ENCODE results near the gene NSMCE4A. TPM values are rescaled to one million over a fixed set of nuclear protein-coding genes. Genes with fewer than 3 reads are reported as not detected.
A peak's percentile ranks its signal among the peaks of the same experiment; 100 is the strongest.
"Not testable (repeated sequence)": the region's sequence is repeated elsewhere in the genome, so short reads cannot be mapped to it uniquely, and the experiment has no call there.

NSMCE4A gene
- 10 to 100 TPM; 10.7 to 17.7 (median 14.6) TPM for total RNA-seq
- polyA plus RNA-seq = 10 to 100 TPM; 11.9 to 41.9 (median 21.2) TPM
- long read RNA-seq, donor 1, transcript NSMCE4A-202 (11 exons, 1,394 nt) = major isoform, 7 of 17 reads
- long read RNA-seq, donor 1, partial matches to known transcripts = 1 of 17 reads
- long read RNA-seq, donor 1, other reads (novel, unspliced or antisense) = 8 of 17 reads
- long read RNA-seq, donor 2, transcript NSMCE4A-202 (11 exons, 1,394 nt) = major isoform, 14 of 34 reads
- long read RNA-seq, donor 2, partial matches to known transcripts = 7 of 34 reads
- long read RNA-seq, donor 2, other reads (novel, unspliced or antisense) = 13 of 34 reads

- no peaks in the 10 kb centered on the region for H3K9me3 ChIP-seq
- H3K4me1 ChIP-seq = peaks cover 14% of the 10 kb centered on the region
- H3K27me3 ChIP-seq (ENCODE audit: insufficient read depth in 3 of 3, low read length in 2 of 3) = no peaks in the 10 kb centered on the region
- peak; percentile 84 to 93 for DNase-seq
- intact Hi-C loops (cut with DNase I) = loop anchor here (2.0 to 10.0 kb wide), 4 partner anchors 46 to 140 kb away; partner anchors contain the start of gene ATE1 (in 2 of the 2)
- peak; percentile 89 to 94 (median 90) for ATAC-seq
- peaks cover 3 to 29% of the 10 kb centered on the region in 2 donors for H3K36me3 ChIP-seq (ENCODE audit: insufficient read depth in 1 of 2, low read depth in 1 of 2)
- TF ChIP-seq CTCF (IDR thresholded peaks at IDR 0.05) = no peak
- peak within 1 kb of the TSS; percentile 89 for H3K27ac ChIP-seq
- WGBS, 3 donors = 0 to 1% (median 0%) methylated on average over 67 to 101 of the region's 101 CpGs
- H3K4me3 ChIP-seq = peak within 1 kb of the TSS; percentile 75
These were observed at the start of gene NSMCE4A for GRCh38 chr10:121974535-121975294. NSMCE4A (minus strand) TSS chr10:121975217; CDS start chr10:121975165, 52 bp downstream.

GRCh38 chr10:122023257-122023656 is 48.2 kb upstream of the NSMCE4A start:
- DNase-seq; intact Hi-C loops (cut with DNase I); ATAC-seq; H3K4me3 ChIP-seq; H3K9me3 ChIP-seq; H3K27me3 ChIP-seq (ENCODE audit: insufficient read depth in 3 of 3, low read length in 2 of 3): not testable (repeated sequence)
- peaks cover 0 to 37% of the 10 kb centered on the region in 2 donors for H3K36me3 ChIP-seq (ENCODE audit: insufficient read depth in 1 of 2, low read depth in 1 of 2)
- WGBS, 3 donors = 96 to 97% (median 96%) methylated on average over 7 of the region's 7 CpGs
- peaks cover 35% of the 10 kb centered on the region for H3K4me1 ChIP-seq
- H3K27ac ChIP-seq = peak overlapping the region; percentile 98

- Histone ChIP-seq H3K4me3 (peak overlapping the region; percentile 51), H3K4me1 (peaks cover 30% of the 10 kb centered on the region), H3K9me3 (no peaks in the 10 kb centered on the region), H3K27me3 (ENCODE audit: insufficient read depth in 3 of 3, low read length in 2 of 3) (no peaks in the 10 kb centered on the region), H3K27ac (peak overlapping the region; percentile 98), H3K36me3 (ENCODE audit: insufficient read depth in 1 of 2, low read depth in 1 of 2) (peaks cover 0 to 37% of the 10 kb centered on the region in 2 donors)
- ATAC-seq (no peak), DNase-seq (no peak)
- intact Hi-C loops (cut with DNase I) = no loop called here
- WGBS, 3 donors = 79 to 96% (median 89%) methylated on average over 4 of the region's 4 CpGs
- no peak for TF ChIP-seq CTCF (IDR thresholded peaks at IDR 0.05)
These were observed 47.3 kb upstream of the NSMCE4A start for GRCh38 chr10:122022276-122022675.

- H3K9me3 ChIP-seq = no peaks in the 10 kb centered on the region
- H3K36me3 ChIP-seq (ENCODE audit: insufficient read depth in 1 of 2, low read depth in 1 of 2) = peaks cover 0 to 33% of the 10 kb centered on the region in 2 donors
- H3K27me3 ChIP-seq (ENCODE audit: insufficient read depth in 3 of 3, low read length in 2 of 3) = no peaks in the 10 kb centered on the region
- WGBS, 3 donors = 39 to 63% (median 48%) methylated on average over 11 of the region's 11 CpGs
- TF ChIP-seq CTCF (IDR thresholded peaks at IDR 0.05) = no peak
- DNase-seq (no peak), ATAC-seq (peak; percentile 43 to 45 (median 44))
- H3K4me1 ChIP-seq = peaks cover 26% of the 10 kb centered on the region
- peak overlapping the region; percentile 98 for H3K27ac ChIP-seq
- peak overlapping the region; percentile 51 for H3K4me3 ChIP-seq
- intact Hi-C loops (cut with DNase I) = no loop called here
These were observed 46.8 kb upstream of the NSMCE4A start for GRCh38 chr10:122021828-122022227.

- Histone ChIP-seq H3K36me3 (ENCODE audit: insufficient read depth in 1 of 2, low read depth in 1 of 2) (peaks cover 0 to 29% of the 10 kb centered on the region in 2 donors), H3K4me1 (peaks cover 22% of the 10 kb centered on the region), H3K4me3 (peak overlapping the region; percentile 51), H3K27ac (peak overlapping the region; percentile 98), H3K27me3 (ENCODE audit: insufficient read depth in 3 of 3, low read length in 2 of 3) (no peaks in the 10 kb centered on the region), H3K9me3 (no peaks in the 10 kb centered on the region)
- no peak for TF ChIP-seq CTCF (IDR thresholded peaks at IDR 0.05)
- 23 to 34% (median 23%) methylated on average over 9 of the region's 9 CpGs for WGBS, 3 donors
- intact Hi-C loops (cut with DNase I) = no loop called here
- ATAC-seq = peak in 2 of 4 donors; percentile 16
- no peak for DNase-seq
These were observed 46.4 kb upstream of the NSMCE4A start for GRCh38 chr10:122021379-122021778.
